A673 (cell line): ENCODE measurements around the gene CEBPB. TPM values are rescaled to one million over a fixed set of nuclear protein-coding genes. Genes with fewer than 3 reads are reported as not detected.
A peak's percentile ranks its signal among the peaks of the same experiment; 100 is the strongest.

ENCODE experiments used
- BruUV-seq: library from RNA; stranded (reverse); fragments of 400-500 nt; replicated peaks from 2 replicates; lab custom pipeline; 2021; lab: Mats Ljungman, UMichigan
- CTCF ChIA-PET: fragments of 300-600 bp; sonication (Branson Sonifier 250); formaldehyde crosslinking; loops from one replicate; lab custom pipeline; 2022; ENCODE audit warnings: antibody characterized with exemption; lab: Charles Lee
- POLR2A ChIA-PET: fragments of 300-600 bp; sonication (Branson Sonifier 250); formaldehyde crosslinking; loops from one replicate; lab custom pipeline; 2022; ENCODE audit warnings: antibody characterized with exemption; ENCODE audit not compliant: low non-redundant PET; lab: Charles Lee
- DNase-seq: peaks from one replicate; pipeline ENCODE4 v3.0.0-alpha.2; 2015; ENCODE audit warnings: low spot score
- H3K27ac ChIP-seq: fragments of 200-600 bp; sonication (generic); 2 replicates; pipeline ENCODE4 v1.5.1; 2016; ENCODE audit warnings: mixed run types, low read depth, mild to moderate bottlenecking, mixed read lengths, antibody characterized with exemption, low read length; ENCODE audit not compliant: poor library complexity, severe bottlenecking
- H3K27me3 ChIP-seq: fragments of 200-600 bp; sonication (generic); replicated peaks from 2 replicates; pipeline ENCODE4 v1.6.1; 2017; ENCODE audit warnings: mixed run types, low read depth, mild to moderate bottlenecking, mixed read lengths, antibody characterized with exemption, low read length; ENCODE audit not compliant: insufficient read depth, poor library complexity
- H3K36me3 ChIP-seq: fragments of 200-600 bp; sonication (generic); 2 replicates; pipeline ENCODE4 v1.6.1; 2016; ENCODE audit warnings: mixed run types, mild to moderate bottlenecking, mixed read lengths, antibody characterized with exemption, low read length; ENCODE audit not compliant: insufficient read depth, poor library complexity, severe bottlenecking
- H3K4me1 ChIP-seq: fragments of 200-600 bp; sonication (generic); 2 replicates; pipeline ENCODE4 v1.6.1; 2017; ENCODE audit warnings: mixed run types, mild to moderate bottlenecking, mixed read lengths, antibody characterized with exemption, low read length; ENCODE audit not compliant: insufficient read depth, poor library complexity, severe bottlenecking
- H3K4me3 ChIP-seq: fragments of 200-600 bp; sonication (generic); 2 replicates; pipeline ENCODE4 v1.5.1; 2016; ENCODE audit warnings: low read depth, mixed run types, mild to moderate bottlenecking, mixed read lengths, low read length; ENCODE audit not compliant: poor library complexity, severe bottlenecking
- H3K9me3 ChIP-seq: fragments of 200-600 bp; sonication (generic); 2 replicates; pipeline ENCODE4 v1.6.1; 2016; ENCODE audit warnings: mixed run types, low read depth, mild to moderate bottlenecking, mixed read lengths, antibody characterized with exemption, low read length; ENCODE audit not compliant: poor library complexity, severe bottlenecking
- EZH2 ChIP-seq: fragments of 200-600 bp; sonication (generic); IDR thresholded peaks from 2 replicates; pipeline ENCODE4 v1.6.1; 2017; ENCODE audit warnings: borderline replicate concordance, low read depth, mild to moderate bottlenecking, mixed read lengths, antibody characterized with exemption, low read length; ENCODE audit not compliant: poor library complexity, severe bottlenecking
- intact Hi-C: fragments of 100-400 bp; cut with micrococcal nuclease; formaldehyde crosslinking; loops from one replicate; pipeline ENCODE4 v1.10.0; 2022; ENCODE audit not compliant: unreplicated experiment
- total RNA-seq: library from RNA; stranded (reverse); gene quantifications from 2 replicates; pipeline ENCODE4 v1.2.3, GENCODE V29; 2021
- TF ChIP-seq, protein P1 (sequence below): fragments of 300-800, 200-600 bp; sonication (generic); conservative IDR thresholded peaks from 2 replicates; pipeline ENCODE4 v1.5.1; 2017; ENCODE audit warnings: low read depth, mild to moderate bottlenecking, antibody characterized with exemption, low read length, moderate library complexity, mixed read lengths

The CEBPB gene
- total RNA-seq, 1 experiment from 2014 or later: 130 TPM

DNA sequence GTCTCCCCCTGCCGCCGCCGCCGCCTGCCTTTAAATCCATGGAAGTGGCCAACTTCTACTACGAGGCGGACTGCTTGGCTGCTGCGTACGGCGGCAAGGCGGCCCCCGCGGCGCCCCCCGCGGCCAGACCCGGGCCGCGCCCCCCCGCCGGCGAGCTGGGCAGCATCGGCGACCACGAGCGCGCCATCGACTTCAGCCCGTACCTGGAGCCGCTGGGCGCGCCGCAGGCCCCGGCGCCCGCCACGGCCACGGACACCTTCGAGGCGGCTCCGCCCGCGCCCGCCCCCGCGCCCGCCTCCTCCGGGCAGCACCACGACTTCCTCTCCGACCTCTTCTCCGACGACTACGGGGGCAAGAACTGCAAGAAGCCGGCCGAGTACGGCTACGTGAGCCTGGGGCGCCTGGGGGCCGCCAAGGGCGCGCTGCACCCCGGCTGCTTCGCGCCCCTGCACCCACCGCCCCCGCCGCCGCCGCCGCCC lies 474 bp downstream of the CEBPB start:
- H3K4me1 ChIP-seq: peaks cover 49% of the 10 kb centered on the region
- H3K36me3 ChIP-seq: peaks cover 28% of the 10 kb centered on the region
- no peak for TF ChIP-seq EZH2
- TF ChIP-seq, protein P1, sequence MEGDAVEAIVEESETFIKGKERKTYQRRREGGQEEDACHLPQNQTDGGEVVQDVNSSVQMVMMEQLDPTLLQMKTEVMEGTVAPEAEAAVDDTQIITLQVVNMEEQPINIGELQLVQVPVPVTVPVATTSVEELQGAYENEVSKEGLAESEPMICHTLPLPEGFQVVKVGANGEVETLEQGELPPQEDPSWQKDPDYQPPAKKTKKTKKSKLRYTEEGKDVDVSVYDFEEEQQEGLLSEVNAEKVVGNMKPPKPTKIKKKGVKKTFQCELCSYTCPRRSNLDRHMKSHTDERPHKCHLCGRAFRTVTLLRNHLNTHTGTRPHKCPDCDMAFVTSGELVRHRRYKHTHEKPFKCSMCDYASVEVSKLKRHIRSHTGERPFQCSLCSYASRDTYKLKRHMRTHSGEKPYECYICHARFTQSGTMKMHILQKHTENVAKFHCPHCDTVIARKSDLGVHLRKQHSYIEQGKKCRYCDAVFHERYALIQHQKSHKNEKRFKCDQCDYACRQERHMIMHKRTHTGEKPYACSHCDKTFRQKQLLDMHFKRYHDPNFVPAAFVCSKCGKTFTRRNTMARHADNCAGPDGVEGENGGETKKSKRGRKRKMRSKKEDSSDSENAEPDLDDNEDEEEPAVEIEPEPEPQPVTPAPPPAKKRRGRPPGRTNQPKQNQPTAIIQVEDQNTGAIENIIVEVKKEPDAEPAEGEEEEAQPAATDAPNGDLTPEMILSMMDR: no peak
- H3K4me3 ChIP-seq: peak overlapping the region; percentile 97
- peak overlapping the region; percentile 99 for H3K27ac ChIP-seq
- intact Hi-C loops: loop anchor here (2.0 kb wide), 1 partner anchor 188 kb away; no protein-coding TSS in a partner anchor
- H3K9me3 ChIP-seq: no peaks in the 10 kb centered on the region
- POLR2A ChIA-PET: interaction anchor here (0.6 to 1.6 kb wide), 3 partner anchors 188 to 442 kb away, joined by 3 to 8 read pairs (median 5); no protein-coding TSS in a partner anchor
- peak; percentile 72 for DNase-seq
- CTCF ChIA-PET: interaction anchor here (0.6 to 1.0 kb wide), 3 partner anchors 22 to 212 kb away, joined by 3 to 9 read pairs (median 4); no protein-coding TSS in a partner anchor
- BruUV-seq: no TSS peak
- H3K27me3 ChIP-seq: no peaks in the 10 kb centered on the region

DNA sequence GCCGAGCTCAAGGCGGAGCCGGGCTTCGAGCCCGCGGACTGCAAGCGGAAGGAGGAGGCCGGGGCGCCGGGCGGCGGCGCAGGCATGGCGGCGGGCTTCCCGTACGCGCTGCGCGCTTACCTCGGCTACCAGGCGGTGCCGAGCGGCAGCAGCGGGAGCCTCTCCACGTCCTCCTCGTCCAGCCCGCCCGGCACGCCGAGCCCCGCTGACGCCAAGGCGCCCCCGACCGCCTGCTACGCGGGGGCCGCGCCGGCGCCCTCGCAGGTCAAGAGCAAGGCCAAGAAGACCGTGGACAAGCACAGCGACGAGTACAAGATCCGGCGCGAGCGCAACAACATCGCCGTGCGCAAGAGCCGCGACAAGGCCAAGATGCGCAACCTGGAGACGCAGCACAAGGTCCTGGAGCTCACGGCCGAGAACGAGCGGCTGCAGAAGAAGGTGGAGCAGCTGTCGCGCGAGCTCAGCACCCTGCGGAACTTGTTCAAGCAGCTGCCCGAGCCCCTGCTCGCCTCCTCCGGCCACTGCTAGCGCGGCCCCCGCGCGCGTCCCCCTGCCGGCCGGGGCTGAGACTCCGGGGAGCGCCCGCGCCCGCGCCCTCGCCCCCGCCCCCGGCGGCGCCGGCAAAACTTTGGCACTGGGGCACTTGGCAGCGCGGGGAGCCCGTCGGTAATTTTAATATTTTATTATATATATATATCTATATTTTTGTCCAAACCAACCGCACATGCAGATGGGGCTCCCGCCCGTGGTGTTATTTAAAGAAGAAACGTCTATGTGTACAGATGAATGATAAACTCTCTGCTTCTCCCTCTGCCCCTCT lies 1.1 kb downstream of the CEBPB start:
- ChIA-PET CTCF (interaction anchor here (0.6 to 1.0 kb wide), 3 partner anchors 23 to 213 kb away, joined by 3 to 9 read pairs (median 4); no protein-coding TSS in a partner anchor), POLR2A (interaction anchor here (0.5 to 1.6 kb wide), 3 partner anchors 186 to 441 kb away, joined by 3 to 8 read pairs (median 5); no protein-coding TSS in a partner anchor)
- Histone ChIP-seq H3K27ac (peak overlapping the region; percentile 99), H3K9me3 (no peaks in the 10 kb centered on the region), H3K4me1 (peaks cover 45% of the 10 kb centered on the region), H3K27me3 (no peaks in the 10 kb centered on the region), H3K4me3 (peak overlapping the region; percentile 97), H3K36me3 (peaks cover 28% of the 10 kb centered on the region)
- peak; percentile 75 for DNase-seq
- intact Hi-C loops: loop anchor here (2.0 kb wide), 1 partner anchor 187 kb away; no protein-coding TSS in a partner anchor
- TSS peak; percentile 63 for BruUV-seq
- TF ChIP-seq, protein P1: peak; percentile 33; the same call in 1 of the 2 replicates
- TF ChIP-seq EZH2: no peak

DNA sequence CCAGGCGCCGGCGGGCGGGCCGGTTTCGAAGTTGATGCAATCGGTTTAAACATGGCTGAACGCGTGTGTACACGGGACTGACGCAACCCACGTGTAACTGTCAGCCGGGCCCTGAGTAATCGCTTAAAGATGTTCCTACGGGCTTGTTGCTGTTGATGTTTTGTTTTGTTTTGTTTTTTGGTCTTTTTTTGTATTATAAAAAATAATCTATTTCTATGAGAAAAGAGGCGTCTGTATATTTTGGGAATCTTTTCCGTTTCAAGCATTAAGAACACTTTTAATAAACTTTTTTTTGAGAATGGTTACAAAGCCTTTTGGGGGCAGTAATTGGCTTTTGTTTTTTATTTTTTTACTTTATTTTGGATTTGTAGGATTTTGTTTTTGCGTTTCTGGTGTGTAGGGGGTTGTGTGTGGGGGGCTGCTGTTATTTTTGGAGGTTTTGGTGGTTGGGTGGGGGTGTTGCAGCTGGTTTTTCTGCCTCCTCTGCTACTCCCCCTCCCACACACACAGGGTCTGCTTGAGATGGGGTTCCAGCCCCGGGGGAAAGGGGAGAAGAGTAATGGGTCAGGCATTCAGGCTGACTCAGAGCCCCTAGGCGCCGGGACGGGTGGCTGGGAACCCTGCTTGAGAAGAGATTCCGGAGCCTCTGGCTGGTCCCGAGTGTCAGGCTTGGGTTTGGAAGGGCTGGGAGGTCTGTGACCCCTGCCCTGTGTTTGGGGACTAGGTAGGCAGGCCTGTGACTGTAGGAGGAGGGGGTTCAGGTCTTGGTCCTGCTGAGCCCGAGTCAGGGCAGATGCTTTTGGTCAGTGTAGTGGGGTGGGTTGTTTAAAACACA lies 2.0 kb downstream of the CEBPB start:
- intact Hi-C loops: no loop called here
- CTCF ChIA-PET: interaction anchor here (1.0 kb wide), 1 partner anchor 213 kb away, joined by 9 read pairs; no protein-coding TSS in a partner anchor
- H3K36me3 ChIP-seq: peaks cover 28% of the 10 kb centered on the region
- no peaks in the 10 kb centered on the region for H3K9me3 ChIP-seq
- peak overlapping the region; percentile 97 for H3K4me3 ChIP-seq
- POLR2A ChIA-PET: interaction anchor here (0.5 kb wide), 1 partner anchor 187 kb away, joined by 5 read pairs; no protein-coding TSS in a partner anchor
- H3K27me3 ChIP-seq: no peaks in the 10 kb centered on the region
- peak overlapping the region; percentile 99 for H3K27ac ChIP-seq
- DNase-seq: peak; percentile 93
- BruUV-seq: TSS peak; percentile 68
- peaks cover 37% of the 10 kb centered on the region for H3K4me1 ChIP-seq
- TF ChIP-seq, protein P1: no peak
- no peak for TF ChIP-seq EZH2
